ENCODE data around the gene MBOAT7.

The MBOAT7 gene

GRCh38 chr19:54162241-54162805 is 27.1 kb downstream of the MBOAT7 start:
- peak; percentile 91 for DNase-seq (ENCODE audit: low spot score)

GRCh38 chr19:54160854-54161253 is 28.5 kb downstream of the MBOAT7 start:
- DNase-seq (ENCODE audit: low spot score), result no peak

- DNase-seq (ENCODE audit: low spot score), result no peak
These were observed 29.1 kb downstream of the MBOAT7 start for GRCh38 chr19:54160182-54160811.

GRCh38 chr19:54159352-54160181 is 29.8 kb downstream of the MBOAT7 start, which contains the start of gene LENG1:
Gene LENG1 (minus strand): TSS chr19:54159721. CDS start chr19:54159695, 26 bp downstream.
- peak; percentile 99 for DNase-seq (ENCODE audit: low spot score)

- peak; percentile 47 for DNase-seq (ENCODE audit: low spot score)
These were observed 30.5 kb downstream of the MBOAT7 start for GRCh38 chr19:54158812-54159351.

GRCh38 chr19:54156953-54157352 is 32.4 kb downstream of the MBOAT7 start:
- DNase-seq (ENCODE audit: low spot score), result no peak

GRCh38 chr19:54156490-54156889 is 32.9 kb downstream of the MBOAT7 start:
- no peak for DNase-seq (ENCODE audit: low spot score)

GRCh38 chr19:54155694-54156093 is 33.7 kb downstream of the MBOAT7 start:
- DNase-seq (ENCODE audit: low spot score), result no peak

GRCh38 chr19:54154603-54155345 is 34.6 kb downstream of the MBOAT7 start:
- no peak for DNase-seq (ENCODE audit: low spot score)

GRCh38 chr19:54153731-54154326 is 35.6 kb downstream of the MBOAT7 start:
- no peak for DNase-seq (ENCODE audit: low spot score)

- no peak for DNase-seq (ENCODE audit: low spot score)
These were observed 36.4 kb downstream of the MBOAT7 start for GRCh38 chr19:54152878-54153524.

GRCh38 chr19:54152267-54152666 is 37.1 kb downstream of the MBOAT7 start:
- no peak for DNase-seq (ENCODE audit: low spot score)

- DNase-seq (ENCODE audit: low spot score), result no peak
These were observed 37.9 kb downstream of the MBOAT7 start for GRCh38 chr19:54151362-54152035.

- no peak for DNase-seq (ENCODE audit: low spot score)
These were observed 40.2 kb downstream of the MBOAT7 start for GRCh38 chr19:54149021-54149812.

- no peak for DNase-seq (ENCODE audit: low spot score)
These were observed 41.2 kb downstream of the MBOAT7 start for GRCh38 chr19:54148158-54148557.

GRCh38 chr19:54147676-54148075 is 41.7 kb downstream of the MBOAT7 start:
- DNase-seq (ENCODE audit: low spot score), result no peak

- no peak for DNase-seq (ENCODE audit: low spot score)
These were observed 43.7 kb downstream of the MBOAT7 start for GRCh38 chr19:54145541-54146158.

- DNase-seq (ENCODE audit: low spot score), result no peak
These were observed 47.1 kb downstream of the MBOAT7 start for GRCh38 chr19:54142166-54142780.

- DNase-seq (ENCODE audit: low spot score), result no peak
These were observed 48.0 kb downstream of the MBOAT7 start for GRCh38 chr19:54141356-54141755.
